IPS-11a (cell line): ENCODE results near the gene CAMK1D.
"Not testable (repeated sequence)": the region's sequence is repeated elsewhere in the genome, so short reads cannot be mapped to it uniquely, and the experiment has no call there.

ENCODE experiments used
- H3K4me3 ChIP-seq: one replicate; pipeline ENCODE4 v1.5.1; 2013; ENCODE audit warnings: low read depth, low read length, control low read depth

CAMK1D gene

DNA sequence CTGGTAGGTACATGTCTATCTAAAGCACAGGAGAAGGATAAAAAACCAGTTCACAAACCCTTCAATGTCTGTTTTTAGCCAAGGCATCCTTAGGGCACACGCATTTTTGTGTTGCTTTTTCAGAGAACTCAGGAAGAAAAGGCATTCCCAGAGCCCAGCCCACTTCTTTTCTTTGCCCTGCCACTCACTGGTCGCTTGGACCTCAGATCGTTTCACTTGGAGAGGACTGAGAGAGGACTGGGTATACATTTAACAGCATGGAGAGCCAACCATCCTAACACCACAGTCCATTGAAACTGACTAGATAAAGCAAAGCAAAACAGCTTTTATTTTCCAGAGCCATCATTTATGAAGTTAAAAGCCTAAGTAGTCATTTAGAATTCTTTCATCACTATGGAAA lies 194.2 kb downstream of the CAMK1D start:
- H3K4me3 ChIP-seq: no peak overlapping the region

DNA sequence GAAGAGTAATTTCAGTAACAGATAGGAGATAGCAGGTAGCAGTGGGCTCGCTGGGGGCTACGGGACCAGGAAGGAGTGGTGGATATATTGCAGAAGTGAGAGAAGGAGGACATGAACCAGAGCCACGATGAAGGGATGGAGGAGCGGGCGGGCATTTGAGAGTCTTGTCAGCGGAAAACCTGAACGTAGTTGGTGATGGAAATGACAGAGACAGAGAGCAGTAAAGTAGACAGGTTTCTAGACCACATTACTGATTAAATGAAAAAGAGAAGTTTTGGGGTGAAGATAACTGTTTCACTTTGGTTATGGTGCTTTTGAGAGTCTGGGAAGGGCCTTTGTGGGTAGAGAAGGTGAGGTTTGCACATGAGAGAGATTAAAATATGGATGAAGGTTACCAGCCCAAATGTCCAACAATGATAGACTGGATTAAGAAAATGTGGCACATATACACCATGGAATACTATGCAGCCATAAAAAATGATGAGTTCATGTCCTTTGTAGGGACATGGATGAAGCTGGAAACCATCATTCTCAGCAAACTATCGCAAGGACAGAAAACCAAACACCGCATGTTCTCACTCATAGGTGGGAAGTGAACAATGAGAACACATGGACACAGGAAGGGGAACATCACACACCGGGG lies 196.9 kb downstream of the CAMK1D start:
- H3K4me3 ChIP-seq: not testable (repeated sequence)

DNA sequence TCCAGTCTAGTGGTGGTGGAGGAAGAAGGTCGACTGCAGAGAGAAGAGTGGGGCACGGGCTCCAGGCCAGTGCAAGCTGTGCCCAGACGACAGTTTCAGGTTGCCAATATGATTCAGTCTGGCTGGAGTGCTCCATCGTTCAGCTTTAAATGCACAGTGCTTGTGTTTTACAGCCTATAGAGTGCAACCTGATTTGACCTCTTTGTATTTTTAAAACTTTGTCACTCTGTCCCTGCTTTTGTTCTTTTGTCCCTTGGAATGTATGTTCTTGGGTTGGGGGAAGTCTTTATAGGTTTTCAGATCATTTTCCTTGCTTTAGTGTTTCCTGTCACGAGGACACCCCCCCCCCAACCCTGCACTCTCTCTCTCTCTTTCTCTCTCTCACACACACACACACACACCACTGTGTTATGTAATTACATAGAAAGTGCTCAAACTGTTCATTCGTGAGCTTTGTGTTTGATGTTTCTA lies 198.0 kb downstream of the CAMK1D start:
- H3K4me3 ChIP-seq: no peak overlapping the region

DNA sequence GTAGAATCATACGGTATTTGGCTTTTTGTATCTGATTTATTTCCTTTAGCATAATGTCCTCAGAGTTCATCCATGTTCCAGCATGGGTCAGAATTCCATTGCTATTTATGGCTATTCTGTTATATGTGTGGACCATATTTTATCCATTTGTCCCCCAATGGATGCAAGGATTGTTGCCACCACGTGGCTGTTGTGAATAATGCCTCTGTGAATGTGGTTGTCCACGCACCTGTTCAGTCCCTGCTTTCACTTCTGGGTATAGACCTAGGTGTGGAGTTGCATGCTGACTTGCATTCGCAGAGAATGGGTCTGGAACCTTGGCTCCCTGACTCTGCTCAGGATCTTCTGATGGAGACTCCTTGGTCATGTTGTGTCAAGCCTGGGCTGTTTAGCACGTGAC lies 199.9 kb downstream of the CAMK1D start:
- no peak overlapping the region for H3K4me3 ChIP-seq

DNA sequence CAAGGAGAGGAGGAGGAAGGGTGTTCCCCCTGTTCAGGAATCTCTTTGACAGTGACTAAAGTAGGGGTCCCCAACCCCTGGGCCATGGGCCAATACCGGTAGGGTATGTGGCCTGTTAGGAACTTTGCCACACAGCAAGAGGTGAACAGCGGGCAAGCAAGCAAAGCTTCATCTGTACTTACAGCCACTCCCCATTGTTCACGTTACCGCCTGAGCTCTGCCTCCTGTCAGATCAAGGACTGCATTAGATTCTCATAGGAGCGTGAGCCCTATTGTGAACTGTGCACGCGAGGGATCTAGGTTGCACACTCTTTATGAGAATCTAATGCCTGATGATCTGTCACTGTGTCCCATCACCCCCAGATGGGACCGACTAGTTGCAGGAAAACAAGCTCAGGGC lies 201.6 kb downstream of the CAMK1D start:
- no peak overlapping the region for H3K4me3 ChIP-seq

DNA sequence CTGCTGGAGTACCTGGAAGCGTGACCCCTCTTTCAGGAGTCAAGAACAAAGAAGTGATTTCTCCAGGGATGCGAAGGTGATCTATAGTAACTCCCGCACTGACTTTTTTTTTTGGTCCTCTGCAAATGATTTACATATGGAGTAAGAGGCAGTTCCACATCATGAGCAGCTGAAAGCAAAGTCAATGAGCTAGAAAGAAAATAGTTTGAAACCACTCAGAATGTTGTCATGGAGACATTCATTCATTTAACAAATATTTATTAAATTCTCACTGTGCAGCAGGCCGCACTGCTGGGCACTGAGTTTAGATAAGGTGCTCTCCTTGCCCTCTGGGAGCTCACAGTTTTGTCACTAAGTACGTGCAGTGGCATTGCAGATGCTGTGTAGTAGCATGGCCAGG lies 206.7 kb downstream of the CAMK1D start:
- H3K4me3 ChIP-seq: no peak overlapping the region

DNA sequence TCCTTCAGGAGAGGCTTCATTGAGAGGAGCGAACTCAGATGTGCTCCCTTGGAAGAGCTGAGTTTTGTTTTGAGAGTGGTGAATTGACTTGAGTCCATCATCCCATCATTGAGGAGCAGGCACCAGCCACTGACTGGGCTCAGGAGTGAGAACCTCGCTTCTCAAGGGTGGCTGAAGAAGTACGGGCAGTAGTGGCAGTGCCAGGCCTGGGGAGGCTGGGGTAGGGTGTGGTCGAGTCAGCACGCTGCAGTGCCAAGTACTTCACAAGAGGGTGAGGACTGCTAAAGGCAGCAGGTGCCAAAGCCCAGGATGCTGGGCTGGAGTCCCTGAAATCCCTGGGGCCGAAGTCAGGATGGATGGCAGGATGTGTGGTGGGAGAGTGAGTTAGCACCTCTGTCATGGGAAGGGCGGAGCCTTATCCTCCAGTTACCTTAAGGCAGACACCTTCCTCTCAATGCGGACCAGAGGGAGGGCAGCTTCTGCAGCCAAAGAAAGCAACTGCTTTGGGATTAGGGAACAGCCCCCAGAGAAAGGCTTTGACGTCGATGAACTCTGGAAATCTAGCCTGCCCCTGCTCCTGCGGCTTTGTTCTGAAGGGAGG lies 210.3 kb downstream of the CAMK1D start:
- H3K4me3 ChIP-seq: no peak overlapping the region

DNA sequence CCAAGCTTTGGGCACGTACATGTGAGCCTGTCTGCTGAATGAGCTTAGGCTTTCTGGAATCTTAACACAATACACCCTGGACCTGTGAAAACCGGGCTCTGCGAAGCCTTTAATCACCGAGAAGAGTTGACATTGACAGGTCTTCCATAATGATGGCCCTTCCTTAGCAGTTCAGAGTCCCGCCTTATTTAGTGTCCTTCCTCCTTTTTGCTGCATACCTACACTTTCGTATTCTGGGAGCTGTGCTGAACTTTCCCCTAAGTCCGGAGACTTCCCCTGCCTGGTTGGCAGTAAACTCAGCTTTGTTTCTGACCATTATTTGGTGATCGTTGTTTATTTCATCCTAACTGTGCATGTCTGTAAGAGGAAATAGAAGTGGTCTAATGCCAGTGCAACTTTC lies 212.0 kb downstream of the CAMK1D start:
- H3K4me3 ChIP-seq: no peak overlapping the region

DNA sequence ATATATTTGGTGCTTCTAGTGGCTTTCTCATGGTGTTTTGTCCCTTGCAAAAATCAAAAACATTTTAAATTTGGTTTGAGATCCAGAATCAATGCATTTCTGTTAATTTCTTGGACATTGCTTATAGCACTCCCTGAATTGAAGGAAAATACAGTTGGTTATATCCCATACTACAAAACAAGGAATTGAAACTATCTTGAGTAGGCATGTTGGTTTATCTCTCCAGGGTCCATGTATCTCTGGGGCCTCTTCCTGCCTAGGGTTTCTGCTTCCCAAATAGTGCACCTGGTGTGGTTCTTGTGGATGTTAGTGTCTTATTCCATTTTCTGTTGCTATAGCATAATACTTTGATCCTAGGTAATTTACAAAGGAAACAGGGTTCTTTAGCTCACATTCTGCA lies 212.4 kb downstream of the CAMK1D start:
- H3K4me3 ChIP-seq: no peak overlapping the region

DNA sequence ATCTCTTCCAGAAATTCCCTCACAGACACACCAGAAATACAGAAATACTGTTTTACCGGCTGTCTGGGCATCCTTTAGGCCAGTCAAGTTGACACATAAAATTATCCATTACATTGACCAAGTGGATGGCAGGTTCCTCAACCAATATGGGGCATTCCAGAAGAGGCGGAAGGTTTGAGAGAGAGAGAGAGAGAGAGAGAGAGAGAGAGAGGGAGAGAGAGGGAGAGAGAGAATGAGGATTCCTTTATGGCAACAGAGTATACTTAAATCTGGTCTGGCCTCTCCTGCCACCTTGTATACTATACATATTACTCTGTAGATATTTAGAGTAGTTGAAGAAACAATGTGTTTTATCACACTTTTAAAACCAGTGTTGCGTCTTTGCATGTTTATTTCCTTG lies 214.1 kb downstream of the CAMK1D start:
- no peak overlapping the region for H3K4me3 ChIP-seq

DNA sequence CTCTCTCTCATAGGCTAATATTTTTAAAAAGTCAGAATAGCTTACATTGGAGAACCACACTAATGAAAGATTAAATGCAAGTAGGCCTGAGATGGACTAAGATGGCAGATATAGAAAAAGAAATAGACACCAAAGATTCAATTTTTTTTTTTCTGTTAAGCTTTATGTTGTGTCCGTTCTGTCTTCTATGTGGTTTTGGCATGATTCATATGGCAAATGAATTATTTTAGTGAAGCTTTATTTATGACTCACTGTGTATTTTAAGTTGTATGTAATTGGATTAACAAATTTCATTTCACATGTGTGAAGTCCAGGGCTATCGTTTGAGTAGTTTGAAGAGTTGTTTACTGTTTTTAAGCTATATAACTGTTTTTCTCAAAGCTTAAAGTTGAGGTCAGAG lies 214.8 kb downstream of the CAMK1D start:
- no peak overlapping the region for H3K4me3 ChIP-seq

DNA sequence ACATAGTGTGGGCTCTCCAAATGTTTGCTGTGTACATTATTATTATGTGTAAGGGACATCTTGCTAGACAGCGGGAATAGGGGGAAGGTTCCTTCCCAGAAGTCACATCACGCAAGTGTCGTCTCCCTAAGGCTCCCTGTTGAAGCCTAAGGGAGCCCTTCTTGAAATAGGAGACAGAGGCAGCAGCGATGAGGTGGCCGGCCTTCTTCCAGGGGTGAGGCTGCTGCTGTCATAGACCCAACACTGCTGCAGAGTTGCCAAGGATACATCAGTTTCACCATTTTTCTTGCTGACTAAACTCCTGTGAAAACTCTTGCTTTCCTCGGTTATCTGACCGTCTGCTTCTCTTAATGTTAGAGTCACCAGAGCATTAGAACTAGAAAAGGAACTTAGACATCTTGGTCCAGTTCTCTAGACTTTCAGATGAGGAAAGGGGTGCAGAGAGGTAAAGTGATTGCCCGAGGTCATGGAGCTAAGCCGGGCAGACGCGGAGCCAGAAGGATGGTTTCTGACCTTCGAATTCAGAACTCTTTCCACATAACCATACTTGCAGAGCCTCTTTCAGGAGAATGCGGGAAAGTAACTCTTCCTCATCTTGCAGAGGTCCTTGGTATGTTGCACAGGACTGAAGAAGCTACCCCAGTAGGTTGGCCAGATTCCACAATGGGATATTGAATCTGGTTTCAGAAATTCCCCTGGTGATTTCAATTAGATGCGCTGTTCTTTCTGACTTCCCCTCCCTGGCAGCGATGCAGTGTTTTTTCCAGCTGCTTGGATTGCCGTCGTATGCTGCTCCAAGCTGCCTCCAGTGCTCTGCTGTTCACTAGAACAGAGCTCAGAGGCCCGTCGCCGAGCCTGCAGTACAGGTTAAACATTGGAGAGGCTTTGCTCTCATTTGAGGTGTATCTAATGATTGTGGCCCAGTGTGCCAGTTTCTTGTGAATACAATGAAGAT lies 217.1 kb downstream of the CAMK1D start:
- no peak overlapping the region for H3K4me3 ChIP-seq

DNA sequence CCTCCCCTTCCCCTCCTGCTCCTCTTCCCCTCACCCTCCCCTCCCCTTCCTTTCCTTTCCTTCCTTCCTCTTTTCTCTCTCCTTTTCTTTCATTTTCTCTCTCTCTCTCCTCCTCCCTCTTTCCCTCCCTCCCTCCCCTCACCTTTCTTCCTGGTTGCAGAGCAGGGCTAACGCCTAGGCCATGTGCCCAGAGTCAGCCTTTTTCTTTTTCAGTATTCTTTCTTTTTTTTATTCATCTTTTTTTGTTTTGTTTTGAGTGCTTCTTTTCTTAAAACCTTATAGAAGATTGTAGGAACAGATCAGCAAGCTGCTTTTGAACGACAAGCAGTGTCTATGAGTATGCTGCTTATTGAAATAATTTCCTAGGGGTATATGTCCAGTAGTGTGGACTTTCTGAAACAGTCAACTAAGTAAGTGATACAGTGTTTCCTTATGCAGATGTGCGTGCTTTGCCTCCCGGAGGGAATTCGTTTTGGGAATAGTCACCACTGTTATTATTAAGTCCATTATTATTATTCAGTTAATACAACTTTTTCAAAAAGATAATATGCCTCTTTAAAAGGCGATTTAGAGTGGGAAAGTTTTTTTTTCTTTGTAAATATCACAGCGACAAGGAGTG lies 219.2 kb downstream of the CAMK1D start:
- H3K4me3 ChIP-seq: no peak overlapping the region

DNA sequence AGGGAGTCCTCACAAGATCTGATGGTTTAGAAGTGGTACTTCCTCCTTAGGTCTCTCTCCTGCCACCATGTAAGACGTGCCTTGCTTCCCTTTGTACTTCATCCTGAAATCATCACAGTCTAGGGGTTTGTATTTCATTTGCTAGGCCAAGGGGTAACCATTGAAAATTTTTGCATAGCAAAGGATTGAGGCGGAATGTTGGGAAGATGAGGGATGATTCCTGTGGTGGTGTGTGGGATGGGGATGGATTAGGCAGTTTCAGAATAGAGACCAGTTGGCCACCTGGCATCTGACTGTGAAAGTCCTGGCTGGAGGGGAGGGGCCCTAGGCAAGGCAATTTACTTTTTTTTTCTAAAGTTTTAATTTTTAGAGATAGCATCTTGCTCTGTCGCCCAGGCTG lies 222.9 kb downstream of the CAMK1D start:
- no peak overlapping the region for H3K4me3 ChIP-seq

DNA sequence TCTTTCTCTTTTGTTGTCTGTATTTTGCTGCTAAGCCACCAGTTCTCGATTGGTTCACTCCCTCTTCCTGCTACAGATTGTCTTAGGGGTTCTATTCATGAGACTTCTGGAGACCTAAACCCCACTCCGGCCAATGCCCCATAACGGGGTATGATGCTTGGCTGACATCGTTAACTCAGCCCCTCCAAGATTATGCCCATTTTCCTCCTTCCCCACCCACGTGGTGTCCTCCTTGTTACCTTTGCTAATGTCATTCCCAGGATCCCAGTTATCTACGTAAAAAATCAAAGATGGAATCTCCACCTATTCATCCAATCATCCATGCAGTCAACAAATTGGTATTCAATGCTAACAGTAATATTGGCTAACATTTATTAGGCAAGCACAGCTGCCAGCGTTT lies 228.3 kb downstream of the CAMK1D start:
- H3K4me3 ChIP-seq: no peak overlapping the region

DNA sequence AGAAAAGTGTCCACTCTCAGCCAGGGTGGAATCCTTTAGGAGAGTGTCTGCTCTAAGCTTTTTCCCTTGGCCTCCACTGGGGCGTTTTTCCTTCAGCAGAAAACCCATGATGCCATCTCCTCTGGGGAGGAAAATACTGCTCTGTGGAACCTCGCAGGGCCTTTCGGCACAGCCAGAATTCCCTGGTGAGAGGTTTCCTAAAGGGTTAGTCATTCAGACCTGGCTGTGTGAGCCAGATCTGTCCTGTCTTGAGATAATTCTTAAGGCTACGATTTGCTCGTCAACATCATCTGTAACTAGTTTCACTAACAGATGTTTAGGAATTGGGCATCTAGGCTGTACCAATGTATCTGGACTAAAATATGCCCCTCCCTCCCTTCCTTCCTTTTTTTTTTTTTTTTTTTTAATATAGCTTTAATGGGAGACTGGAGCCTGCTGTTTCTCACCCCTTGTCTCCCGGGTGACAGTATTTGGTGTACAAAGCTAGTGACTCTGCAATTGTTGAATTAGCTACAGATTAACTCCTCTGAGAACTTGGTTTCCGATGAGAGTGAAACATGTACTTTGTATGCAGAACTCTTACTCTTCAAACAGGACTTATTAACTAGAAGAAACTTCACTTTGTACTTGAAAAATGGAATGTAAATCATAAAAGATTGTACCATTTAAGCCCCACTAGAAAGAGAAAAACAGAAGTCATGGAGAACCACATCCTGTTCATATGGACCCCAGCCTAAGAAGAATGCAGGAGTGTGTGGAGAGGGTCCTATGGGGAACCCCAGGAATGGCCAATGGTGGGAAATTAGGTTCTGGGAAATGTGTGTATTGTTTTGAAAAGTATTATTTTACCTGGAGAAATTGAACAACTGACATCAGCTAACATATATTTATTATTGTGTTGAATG lies 230.9 kb downstream of the CAMK1D start:
- no peak overlapping the region for H3K4me3 ChIP-seq

DNA sequence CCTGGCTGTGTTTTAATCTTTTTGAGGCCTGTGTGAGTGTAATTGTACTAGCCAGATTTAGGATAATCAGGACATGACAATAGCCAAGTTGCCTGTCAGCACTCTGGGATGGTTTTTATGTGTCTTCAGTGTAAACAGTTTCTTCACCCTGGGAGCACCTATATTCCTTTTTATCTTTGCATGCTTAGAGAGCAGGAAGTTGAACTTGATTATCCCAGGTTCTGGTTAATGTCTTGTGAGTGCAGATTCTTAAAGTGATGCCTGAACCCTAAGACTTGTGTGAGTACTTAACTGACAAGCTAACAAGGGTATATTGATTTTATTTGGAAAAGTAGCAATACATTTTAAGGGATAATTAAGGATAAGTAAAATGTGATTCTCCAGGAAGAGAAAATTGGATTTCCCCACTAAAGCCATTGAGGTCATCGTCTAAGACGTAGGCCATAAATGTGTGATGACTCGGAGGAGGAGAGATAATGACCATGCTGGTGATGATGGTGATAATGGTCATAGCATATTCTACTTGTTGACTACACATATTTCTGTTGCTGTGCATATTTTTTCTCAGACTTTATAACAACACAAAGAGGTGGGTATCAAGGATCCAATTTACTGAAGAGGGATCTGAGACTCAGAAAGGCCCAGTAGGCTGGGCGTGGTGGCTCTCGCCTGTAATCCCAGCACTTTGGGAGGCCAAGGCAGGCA lies 234.7 kb downstream of the CAMK1D start:
- H3K4me3 ChIP-seq: no peak overlapping the region

DNA sequence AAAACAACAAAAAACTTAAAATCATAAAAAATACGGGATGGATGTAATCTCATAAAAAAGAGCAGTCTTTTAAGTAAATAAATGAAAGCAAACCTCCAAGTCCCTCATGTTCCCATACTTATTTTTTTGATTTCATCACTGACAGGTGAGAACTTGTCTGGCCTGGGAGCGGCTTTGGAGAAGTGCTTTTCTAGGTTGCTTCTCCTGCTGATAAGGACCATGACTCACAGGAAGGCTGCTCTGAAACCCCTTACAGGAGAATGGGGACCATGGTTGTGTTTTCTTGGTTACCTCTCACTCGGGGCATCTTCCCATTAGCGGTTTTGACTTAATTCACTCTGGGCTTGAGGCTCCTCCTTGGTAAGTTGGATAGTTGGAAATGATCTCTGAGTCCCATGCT lies 237.4 kb downstream of the CAMK1D start:
- H3K4me3 ChIP-seq: no peak overlapping the region

DNA sequence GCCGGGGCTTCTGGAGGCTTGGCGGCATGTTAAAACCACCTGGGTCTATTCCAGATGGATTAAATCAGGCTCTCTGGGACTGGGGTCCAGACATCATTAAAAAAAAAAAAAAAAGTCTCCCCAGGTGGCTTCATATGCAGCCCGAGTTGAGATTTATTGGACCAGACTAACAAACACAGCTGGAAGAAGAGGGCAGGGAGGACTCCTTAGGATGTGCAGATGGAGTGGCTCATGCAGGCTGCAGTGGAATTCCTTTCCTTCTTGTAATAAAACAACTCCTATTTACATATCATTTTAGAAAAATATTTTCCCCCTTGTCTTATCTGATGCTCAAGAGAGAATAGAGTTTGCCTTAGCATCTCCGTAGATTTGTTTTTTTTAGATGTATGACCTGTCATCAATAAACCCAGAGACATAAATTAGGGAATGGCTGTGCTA lies 238.1 kb downstream of the CAMK1D start:
- no peak overlapping the region for H3K4me3 ChIP-seq
